ENCODE measurements around the gene TGFB2.

GRCh38 chr1:218357893-218358232 lies 12.7 kb downstream of the TGFB2 start:
- no peak for TF ChIP-seq CTCF (conservative IDR thresholded peaks at IDR 0.05; ENCODE audit: low read depth in 2 of 2)
- no peak for TF ChIP-seq EZH2 (IDR thresholded peaks at IDR 0.05; ENCODE audit: low read depth, unreplicated experiment)
- TF ChIP-seq ZNF331 (CRISPR knock-in tag; IDR thresholded peaks at IDR 0.05; ENCODE audit: low read depth) = no peak
- no peak for TF ChIP-seq POLR2AphosphoS5 (IDR thresholded peaks at IDR 0.05; ENCODE audit: low read depth)
- TF ChIP-seq REST (IDR thresholded peaks at IDR 0.05; ENCODE audit: unreplicated experiment) = no peak
- TF ChIP-seq CREB1 (CRISPR knock-in tag; IDR thresholded peaks at IDR 0.05; ENCODE audit: low read depth) = no peak

Data from GM23338 (cell line).